ENCODE data around the gene STAB2. TPM values are rescaled to one million over a fixed set of nuclear protein-coding genes. Genes with fewer than 3 reads are reported as not detected.
A peak's percentile ranks its signal among the peaks of the same experiment; 100 is the strongest.

STAB2 gene
- total RNA-seq, 1 donor from 2014 or later, result 0.77 TPM

DNA sequence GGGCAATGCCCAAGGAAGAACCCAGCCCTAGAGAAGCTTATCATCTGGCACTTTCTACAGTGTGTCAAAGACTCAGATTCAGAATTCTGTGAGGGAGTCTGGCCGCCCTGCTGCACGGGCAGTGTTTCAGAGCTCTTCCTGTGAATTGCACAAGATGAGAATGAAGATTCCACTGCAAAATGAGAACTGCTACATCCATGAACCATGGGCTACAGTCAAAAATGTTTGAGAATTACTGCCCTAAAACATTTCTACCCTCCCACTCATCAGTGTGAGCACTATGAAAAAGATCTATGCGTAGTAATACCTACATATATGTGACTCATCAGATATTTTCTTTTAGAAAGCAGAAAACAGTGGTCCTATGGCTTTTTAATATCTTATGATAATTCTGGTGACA lies 104.0 kb downstream of the STAB2 start:
- DNase-seq (ENCODE audit: low read depth in 2 of 2), result no peak

DNA sequence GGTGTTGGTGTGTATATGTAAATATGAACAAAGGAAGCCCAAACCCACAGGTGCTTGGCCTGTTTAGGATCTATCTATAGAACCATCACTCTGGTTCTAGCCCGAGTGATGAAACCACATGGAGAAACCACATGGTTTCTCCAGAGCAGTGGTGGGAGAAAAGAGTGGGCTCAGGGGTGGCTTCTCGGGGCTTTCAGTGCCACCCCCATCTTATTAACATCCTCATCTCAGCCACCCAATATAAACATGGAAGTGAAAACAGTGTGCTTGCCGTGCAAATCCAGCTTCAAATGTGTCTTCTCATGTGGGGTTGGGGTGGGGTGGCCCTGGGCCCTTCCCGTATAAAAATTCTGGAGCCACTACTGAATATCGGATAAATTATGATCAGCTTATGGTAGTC lies 109.0 kb downstream of the STAB2 start:
- no peak for DNase-seq (ENCODE audit: low read depth in 2 of 2)

DNA sequence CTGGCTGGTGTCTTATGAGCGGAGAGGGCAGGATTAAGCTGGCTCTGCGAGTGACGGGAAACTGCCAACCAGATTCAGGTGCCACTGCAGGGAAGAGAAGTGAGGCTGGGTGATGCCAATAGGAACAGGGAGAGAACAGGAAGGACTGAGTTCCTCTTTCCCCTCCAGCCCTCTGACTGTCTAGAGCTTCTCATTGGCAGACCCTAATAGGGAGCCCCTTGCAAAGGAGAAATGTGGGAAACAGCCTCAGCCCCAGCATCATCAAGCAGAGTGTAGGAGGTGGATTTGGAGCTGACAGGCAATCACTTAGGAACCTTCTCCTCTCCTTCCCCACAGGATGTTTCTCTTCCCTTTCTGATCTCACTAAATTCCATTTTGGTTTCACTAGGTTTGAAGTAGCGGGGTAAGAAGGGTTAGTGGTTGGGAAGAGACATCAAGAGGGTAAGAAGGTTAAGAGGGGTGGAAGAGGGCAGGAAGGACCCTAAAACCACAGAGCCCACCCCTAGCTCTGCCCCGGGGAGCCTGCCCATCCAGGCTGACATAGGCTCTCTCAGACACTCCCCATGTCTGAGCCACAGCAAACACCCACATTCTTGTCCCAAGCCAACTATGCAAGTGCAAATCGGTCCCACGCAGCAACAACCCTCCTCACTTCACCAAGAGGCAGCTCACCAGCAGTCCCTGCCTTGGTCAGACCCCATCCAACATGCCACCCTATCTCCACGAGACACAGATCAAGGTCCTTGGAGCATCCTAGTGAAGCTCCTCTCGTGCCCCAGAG lies 111.1 kb downstream of the STAB2 start:
- DNase-seq (ENCODE audit: low read depth in 2 of 2), result no peak

DNA sequence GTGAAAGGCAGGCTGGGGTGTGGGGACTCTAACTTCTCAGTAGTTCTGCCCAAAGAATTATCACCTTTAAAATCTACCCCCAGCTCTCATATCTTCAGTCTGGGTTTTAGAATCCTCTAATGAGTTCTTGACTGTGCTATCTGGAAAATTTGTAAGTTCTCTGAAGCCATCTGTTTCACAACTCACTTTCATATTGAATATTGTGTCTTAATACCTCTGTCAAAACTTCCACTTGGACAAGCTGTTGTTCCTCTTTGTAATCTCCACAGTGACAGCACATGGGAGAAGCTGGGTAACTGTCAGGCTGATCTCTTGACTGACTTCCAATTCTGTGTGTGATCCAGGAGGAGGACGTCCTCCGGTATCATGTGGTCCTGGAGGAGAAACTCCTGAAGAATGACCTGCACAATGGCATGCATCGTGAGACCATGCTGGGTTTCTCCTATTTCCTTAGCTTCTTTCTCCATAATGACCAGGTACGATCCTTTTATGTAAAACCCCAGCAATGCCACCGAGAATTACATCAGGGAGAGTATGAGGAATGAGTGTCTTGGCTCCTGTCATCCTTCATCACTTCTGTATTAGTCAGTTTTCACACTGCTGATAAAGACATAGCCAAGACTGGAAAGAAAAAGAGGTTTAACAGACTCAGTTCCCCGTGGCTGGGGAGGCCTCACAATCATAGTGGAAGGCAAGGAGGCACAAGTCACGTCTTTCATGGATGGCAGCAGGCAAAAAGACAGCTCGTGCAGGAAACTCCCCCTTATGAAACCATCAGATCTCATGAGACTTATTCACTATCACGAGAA lies 111.9 kb downstream of the STAB2 start:
- no peak for DNase-seq (ENCODE audit: low read depth in 2 of 2)

DNA sequence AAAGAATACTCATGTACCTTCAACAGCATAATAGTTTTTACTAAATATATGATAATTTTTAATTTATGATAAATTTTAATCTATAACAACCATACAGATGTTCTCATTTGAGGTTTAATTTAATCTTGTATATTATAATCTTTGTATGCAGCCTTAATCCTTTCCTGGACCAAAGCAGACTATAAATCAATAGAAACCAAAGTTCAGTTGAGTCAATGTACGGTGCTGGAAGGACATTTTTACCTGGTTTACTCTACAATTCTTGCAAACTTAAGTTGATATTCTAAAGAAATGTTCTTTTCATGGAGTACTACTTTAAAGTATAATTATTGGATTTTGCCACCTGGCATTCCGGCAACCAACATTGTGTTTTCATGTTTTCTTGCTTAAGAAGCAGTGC lies 118.0 kb downstream of the STAB2 start:
- DNase-seq (ENCODE audit: low read depth in 2 of 2), result no peak

DNA sequence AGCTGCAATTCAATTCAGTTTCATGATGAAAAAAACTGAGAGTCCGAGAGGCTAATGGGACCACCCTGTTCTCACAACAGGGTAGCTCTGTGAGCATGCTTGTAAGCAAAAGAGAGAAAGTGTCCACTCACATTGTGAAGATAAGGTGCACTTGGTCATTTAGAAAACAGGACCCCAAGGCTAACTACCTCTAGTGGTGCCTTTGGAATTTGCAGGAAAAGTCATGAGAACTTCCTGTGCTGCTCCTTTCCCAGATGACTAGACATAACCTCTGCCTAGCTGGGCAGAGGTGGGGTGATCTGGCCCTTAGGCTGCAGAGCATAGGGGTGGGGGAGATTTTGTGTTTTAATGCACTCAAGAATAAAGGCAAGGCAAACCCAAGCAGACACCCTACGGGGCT lies 118.9 kb downstream of the STAB2 start:
- no peak for DNase-seq (ENCODE audit: low read depth in 2 of 2)

DNA sequence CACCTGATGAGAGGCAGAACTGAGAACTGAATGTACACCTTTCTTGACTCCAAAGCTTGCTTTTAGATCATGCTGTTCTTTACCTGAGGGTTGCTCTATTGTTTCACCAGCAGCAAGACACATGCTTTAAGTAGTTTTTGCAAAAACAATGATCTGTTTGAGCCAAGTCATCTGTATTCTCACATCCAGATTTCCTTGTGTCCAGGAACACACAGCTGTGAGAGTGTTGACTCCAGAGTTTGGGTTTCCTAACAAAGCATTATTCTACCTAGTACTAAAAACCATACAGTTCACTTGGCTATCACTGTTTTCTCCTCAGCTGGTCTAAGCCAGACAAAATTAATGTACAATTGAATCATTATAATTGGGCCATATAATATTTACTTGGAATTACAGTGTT lies 120.4 kb downstream of the STAB2 start:
- DNase-seq (ENCODE audit: low read depth in 2 of 2), result no peak

DNA sequence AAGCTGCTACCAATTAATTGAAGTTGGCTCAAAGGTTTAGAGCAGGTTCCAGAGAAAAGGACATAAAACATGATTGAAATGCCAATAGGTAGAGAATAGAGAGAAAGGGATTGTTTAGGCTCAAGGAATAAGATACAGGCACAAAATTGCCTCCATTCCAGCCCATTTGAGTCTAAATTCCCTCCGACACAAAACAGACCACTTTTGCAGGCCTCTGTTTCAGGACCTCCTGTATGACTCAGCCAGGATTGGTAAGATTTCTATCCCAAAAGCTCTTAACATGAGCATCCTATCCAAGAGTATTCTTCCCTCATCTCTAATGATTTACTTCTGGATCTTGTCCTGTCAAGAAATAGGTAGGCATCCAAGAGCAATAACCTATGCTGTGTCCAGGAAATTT lies 123.5 kb downstream of the STAB2 start:
- DNase-seq (ENCODE audit: low read depth in 2 of 2), result no peak

DNA sequence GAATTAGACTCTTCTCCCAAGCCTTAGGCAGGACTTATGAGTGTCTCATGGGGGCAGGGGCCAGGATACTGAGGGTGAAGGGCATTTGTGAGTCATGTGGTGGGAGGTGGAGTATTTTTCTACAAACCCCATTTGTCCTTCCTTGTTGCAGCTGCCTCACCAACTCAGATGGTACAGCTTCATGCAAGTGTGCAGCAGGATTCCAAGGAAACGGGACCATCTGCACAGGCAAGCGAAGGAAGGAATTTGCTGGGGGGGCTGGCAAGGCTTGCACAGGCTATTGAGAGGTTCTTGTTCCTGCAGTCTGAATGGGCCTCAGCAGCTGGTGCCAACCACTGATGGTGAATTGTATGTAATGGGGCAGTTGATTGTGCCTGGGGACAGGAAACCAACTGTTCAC lies 125.1 kb downstream of the STAB2 start:
- DNase-seq (ENCODE audit: low read depth in 2 of 2), result no peak

DNA sequence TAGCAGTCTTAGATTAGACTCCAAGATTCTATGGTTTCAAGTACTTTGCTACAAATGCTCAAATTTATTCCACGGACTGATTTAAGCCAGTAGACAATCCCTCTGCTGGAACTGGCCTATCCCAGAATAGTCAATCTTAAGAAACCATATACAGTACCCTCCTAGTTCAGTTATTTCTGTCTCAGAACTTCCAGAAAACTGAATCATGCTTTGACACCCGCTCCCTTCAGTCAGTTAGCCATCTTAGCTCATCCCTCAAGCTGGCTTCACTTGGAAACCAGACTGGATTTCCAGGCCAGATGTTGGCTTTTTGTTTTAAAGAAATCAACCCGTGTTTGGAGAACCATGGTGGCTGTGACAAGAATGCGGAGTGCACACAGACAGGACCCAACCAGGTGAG lies 128.4 kb downstream of the STAB2 start:
- no peak for DNase-seq (ENCODE audit: low read depth in 2 of 2)

DNA sequence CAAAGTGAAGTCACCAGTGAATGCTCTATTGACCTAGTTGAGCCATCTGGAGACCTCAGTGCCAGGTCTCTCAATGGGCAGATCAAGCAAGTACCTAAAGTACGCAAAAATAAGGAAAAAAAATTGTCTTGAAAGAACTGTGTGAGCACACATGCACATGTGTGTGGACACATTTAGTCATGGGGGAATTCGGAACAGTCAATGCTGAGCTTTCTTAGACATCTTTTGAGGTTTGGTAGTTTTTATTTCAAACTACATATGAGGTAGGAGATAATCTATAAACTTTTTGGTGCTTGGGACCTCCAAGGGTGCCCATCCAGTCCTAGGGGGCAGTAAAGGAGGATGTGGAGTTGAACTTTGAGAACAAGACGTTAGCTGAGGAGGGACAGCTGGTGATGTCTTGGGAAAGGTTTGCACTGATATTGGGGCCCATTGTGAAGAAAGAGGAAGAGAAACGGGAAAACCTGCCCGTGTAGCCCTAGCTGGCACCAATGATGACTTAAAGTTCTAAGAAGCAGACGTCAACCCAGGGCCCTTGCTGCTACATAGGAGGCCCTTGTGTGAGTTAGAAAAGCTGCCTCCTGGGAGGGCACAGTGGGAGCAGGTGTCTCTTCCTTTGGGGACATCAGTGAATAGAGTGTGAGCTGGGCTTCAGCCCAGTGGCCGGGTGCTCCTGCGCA lies 129.6 kb downstream of the STAB2 start:
- DNase-seq (ENCODE audit: low read depth in 2 of 2), result no peak

DNA sequence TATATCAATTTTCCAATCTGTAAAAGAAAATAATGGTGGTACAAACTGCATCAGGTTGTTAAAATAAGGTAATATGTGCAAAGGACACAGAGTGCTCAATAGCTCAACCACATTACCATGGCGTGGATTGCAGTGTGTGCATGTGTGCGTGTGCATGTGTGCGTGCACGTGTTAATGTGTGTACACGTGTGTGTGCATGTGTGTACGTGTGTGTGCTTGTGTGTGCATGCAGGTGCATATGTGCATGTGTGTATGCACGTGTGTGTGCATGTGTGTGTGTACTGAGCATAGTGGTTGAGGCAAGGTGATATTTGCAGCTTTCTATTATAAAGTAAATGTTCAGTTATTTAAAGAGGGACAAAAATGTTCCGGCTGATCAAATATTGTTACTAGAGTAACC lies 138.3 kb downstream of the STAB2 start:
- DNase-seq (ENCODE audit: low read depth in 2 of 2), result no peak

DNA sequence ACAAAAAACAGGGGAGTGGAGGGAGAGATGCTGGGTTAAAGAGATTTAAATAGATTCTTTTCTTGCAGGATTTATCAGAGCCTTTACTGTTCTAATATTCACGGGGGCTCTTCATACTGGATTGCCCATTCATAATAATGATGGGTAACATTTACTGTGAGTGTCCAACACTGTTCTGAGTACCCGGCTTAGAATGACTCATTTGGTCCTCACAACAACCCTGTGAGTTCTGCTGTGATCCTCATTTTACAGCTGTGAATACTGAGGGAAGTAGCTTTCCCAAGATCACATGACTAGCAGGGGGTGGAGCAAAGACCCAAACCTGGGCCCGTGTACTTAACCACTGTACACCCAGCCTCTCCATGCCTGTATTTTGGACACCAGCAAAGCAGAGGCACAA lies 140.6 kb downstream of the STAB2 start:
- no peak for DNase-seq (ENCODE audit: low read depth in 2 of 2)

DNA sequence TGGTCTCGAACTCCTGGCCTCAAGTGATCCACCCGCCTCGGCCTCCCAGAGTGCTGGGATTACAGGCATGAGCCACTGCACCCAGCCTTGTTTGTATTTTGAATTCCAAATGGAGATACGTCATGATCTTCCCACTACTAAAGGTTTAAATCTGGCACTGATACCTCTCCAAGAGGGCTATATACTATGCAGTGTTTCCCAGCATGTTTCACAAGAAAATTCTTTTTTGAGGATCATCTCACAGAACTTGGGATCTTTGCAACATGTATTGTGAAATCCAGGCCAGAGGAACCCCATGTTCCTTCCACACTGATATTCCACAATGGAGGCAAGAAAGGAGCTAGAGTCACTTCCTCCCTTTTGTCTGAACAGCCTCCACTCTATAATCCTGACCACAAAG lies 141.2 kb downstream of the STAB2 start:
- no peak for DNase-seq (ENCODE audit: low read depth in 2 of 2)

DNA sequence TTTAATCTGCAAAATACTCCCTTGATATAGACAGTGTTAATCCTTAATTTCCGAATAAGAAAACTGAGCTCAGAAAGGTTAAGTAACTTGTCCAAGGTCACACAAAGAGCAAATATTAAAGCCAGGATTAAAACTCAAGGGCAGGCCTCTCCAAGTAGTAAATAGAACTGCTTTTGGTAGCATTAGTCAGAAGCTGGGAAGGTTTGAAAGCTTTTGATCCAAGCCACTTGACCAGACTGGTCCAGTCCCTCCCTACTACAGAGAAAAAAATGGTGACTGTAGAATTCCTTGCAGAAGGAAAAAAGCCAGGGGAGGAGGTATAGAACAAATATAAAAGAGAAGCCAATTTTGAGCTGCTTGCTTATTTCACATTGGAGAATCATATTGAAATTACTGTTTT lies 142.4 kb downstream of the STAB2 start:
- DNase-seq (ENCODE audit: low read depth in 2 of 2), result no peak

DNA sequence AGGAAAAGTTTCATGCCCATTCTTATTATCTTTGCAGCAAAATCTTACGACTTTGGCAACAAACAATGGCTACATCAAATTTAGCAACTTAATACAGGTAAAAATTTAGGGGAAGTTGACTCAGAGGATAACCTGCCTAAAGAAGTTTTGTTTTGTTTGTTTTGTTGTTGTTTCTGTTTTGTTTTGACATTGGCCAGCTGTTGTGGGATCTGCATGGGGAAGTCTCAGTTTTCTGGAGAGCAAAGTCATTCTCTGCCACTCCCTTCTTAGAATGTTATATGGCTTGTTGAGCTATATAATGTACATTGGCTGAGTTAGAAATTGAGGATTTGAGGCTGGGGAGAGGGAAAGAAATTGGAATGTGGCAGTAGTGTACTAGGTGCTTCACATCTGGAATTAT lies 144.5 kb downstream of the STAB2 start:
- no peak for DNase-seq (ENCODE audit: low read depth in 2 of 2)

DNA sequence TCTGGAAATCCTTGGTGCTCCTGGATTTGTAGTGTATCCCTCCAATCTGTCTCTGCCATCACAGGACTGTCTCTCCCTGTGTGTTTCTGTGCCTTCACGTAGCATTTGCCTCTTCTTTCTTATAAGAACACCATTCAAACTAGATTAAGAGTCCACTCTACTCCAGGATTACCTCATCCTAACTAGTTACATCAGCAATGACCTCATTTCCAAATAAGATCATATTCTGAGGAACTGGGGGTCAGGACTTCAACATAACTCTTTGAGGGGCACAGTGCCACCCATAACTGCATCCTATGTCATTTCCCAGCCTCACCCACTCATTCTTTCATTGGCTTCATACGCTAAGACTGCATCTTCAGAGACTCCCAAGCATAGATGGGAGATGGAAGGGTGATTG lies 147.8 kb downstream of the STAB2 start:
- no peak for DNase-seq (ENCODE audit: low read depth in 2 of 2)

DNA sequence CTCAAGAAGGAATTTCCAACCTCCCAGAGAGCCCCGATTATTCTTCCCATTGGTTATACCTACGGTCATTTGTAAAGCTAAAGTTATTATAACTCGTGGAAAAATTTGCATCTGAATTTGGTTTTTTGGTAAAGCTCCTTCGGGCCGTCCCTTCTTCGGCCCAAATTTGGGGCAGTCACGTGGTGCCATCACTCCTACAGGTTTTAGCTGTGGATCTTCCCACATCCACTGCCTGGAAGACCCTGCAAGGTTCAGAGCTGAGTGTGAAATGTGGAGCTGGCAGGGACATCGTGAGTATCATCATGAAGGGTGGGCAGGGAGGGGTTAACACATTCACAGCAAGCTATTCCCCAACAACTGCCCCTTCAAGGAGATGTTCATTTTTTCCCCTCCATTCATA lies 148.2 kb downstream of the STAB2 start:
- no peak for DNase-seq (ENCODE audit: low read depth in 2 of 2)

DNA sequence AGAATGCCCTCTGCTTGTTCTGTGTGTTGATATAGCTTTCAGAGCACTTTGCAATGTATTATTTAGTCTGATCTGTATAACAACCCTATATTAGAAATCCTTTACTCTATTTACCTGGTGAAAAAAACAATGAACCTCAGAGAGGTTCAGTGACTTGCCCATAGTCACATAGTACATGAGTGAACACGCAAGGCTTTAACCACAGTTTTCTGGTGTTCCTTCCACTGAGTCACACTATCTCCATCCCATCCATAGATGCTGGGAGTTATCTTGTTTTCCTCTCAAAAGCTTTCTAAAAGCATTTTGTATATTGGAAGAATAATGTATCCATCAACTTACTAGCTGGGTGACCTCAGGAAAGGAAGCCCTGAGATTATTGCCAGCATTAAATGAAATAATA lies 149.5 kb downstream of the STAB2 start:
- no peak for DNase-seq (ENCODE audit: low read depth in 2 of 2)

DNA sequence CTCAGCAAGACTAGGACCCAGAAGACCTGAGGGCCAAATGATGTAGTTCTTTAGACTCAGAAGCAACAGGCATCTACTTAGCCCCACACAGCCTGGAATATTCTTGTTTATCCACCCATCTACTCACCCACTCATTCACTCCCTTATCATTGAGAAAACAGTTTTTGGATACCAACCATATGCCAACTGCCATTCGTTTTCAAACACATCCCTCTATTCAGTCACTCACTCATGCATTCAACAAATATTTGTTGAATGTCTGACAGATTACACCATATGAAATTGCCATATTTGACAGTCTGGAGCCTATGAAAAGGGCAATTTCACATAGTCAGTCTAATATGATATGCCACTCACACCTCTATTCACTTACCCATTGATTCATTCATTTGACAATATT lies 150.8 kb downstream of the STAB2 start:
- no peak for DNase-seq (ENCODE audit: low read depth in 2 of 2)

DNA sequence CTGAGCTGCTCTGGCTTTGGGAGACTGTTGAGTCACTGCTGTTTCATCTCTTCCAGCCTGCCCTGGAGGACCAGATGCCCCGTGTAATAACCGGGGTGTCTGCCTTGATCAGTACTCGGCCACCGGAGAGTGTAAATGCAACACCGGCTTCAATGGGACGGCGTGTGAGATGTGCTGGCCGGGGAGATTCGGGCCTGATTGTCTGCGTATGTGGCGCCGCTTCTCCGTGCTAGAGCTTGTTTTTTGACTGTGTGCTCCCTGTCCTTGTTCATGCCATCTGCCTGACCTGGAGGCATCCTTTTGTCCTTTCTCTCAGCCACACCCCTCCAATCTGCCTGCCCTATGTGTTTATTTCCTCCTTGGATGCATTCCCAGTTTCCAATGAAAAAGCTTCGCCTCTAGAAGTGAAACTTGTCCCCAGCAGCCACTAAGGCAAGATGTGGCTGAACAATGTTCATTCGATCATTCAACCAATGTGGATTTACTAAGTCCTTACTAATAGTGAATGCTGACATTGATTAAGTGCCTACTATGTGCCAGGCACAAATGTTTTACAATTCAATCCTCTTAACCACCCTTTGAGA lies 155.4 kb downstream of the STAB2 start:
- peak; percentile 47 to 55 for DNase-seq (ENCODE audit: low read depth in 2 of 2)

DNA sequence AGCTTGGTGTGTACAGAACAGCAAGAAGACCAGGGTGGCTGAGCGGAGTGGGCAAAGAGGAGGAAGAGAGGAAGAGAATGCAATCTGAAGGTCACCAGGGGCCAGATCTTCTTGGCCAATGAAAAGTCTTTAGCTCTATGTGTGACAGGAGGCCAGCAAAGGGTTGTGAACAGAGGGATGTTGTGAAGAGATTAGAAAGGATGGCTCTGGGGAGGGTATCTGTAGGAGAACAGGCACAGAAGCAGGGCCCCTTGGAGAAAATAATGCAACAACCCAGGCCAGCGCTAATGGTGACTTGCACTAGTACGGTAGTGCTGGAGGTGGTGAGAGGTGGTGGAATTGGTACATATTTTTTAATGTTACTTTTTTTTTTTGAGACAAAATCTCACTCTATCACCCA lies 156.7 kb downstream of the STAB2 start:
- no peak for DNase-seq (ENCODE audit: low read depth in 2 of 2)

Data from dermis microvascular lymphatic vessel endothelial cell (primary cell).